Measurements from ENCODE around the gene C1orf174. TPM values are rescaled to one million over a fixed set of nuclear protein-coding genes. Genes with fewer than 3 reads are reported as not detected.
A peak's percentile ranks its signal among the peaks of the same experiment; 100 is the strongest.

C1orf174 gene
- total RNA-seq, 1 donor from 2014 or later = 19.8 TPM

DNA sequence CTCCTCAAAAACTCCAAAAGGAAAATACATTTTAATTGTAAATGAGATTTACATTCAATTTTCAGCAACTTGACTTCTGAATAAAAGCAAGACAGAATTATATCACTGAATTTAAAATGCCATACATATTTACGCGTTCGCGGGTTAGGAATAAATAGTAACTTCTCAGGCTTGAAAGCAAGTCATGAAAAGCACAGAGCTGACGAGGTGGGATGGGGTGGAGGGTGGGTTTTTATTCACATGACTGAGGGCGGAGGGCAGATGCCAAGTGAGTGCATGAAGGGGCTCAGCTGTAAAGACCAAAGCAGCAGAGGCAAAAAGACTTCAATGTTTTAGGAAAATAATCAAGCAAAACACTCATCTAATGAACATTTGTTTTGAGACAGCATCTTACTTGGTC is 48.8 kb downstream of the C1orf174 start:
- H3K4me1 ChIP-seq = peaks cover 11% of the 10 kb centered on the region
- H3K9me3 ChIP-seq = no peaks in the 10 kb centered on the region

GRCh38 chr1:3850857-3851256 is 49.2 kb downstream of the C1orf174 start:
- TF ChIP-seq, protein P1, sequence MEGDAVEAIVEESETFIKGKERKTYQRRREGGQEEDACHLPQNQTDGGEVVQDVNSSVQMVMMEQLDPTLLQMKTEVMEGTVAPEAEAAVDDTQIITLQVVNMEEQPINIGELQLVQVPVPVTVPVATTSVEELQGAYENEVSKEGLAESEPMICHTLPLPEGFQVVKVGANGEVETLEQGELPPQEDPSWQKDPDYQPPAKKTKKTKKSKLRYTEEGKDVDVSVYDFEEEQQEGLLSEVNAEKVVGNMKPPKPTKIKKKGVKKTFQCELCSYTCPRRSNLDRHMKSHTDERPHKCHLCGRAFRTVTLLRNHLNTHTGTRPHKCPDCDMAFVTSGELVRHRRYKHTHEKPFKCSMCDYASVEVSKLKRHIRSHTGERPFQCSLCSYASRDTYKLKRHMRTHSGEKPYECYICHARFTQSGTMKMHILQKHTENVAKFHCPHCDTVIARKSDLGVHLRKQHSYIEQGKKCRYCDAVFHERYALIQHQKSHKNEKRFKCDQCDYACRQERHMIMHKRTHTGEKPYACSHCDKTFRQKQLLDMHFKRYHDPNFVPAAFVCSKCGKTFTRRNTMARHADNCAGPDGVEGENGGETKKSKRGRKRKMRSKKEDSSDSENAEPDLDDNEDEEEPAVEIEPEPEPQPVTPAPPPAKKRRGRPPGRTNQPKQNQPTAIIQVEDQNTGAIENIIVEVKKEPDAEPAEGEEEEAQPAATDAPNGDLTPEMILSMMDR (IDR thresholded peaks at IDR 0.05) = no peak
- Histone ChIP-seq H3K27me3 (ENCODE audit: low read depth) (no peaks in the 10 kb centered on the region), H3K27ac (no peak overlapping the region), H3K4me3 (no peak overlapping the region), H3K36me3 (peaks cover 62% of the 10 kb centered on the region), H3K4me1 (peaks cover 6% of the 10 kb centered on the region), H3K9me3 (no peaks in the 10 kb centered on the region)
- DNase-seq = peak; percentile 17
- no peak for ATAC-seq
- intact Hi-C loops (cut with DNase I) = no loop called here

More for the DNA sequence above, 48.8 kb downstream of the C1orf174 start:
- Histone ChIP-seq H3K27me3 (ENCODE audit: low read depth) (no peaks in the 10 kb centered on the region), H3K4me3 (no peak overlapping the region), H3K36me3 (peaks cover 58% of the 10 kb centered on the region), H3K27ac (no peak overlapping the region)
- intact Hi-C loops (cut with DNase I) = no loop called here
- TF ChIP-seq, protein P1 (IDR thresholded peaks at IDR 0.05) = no peak
- ATAC-seq (no peak), DNase-seq (no peak)

DNA sequence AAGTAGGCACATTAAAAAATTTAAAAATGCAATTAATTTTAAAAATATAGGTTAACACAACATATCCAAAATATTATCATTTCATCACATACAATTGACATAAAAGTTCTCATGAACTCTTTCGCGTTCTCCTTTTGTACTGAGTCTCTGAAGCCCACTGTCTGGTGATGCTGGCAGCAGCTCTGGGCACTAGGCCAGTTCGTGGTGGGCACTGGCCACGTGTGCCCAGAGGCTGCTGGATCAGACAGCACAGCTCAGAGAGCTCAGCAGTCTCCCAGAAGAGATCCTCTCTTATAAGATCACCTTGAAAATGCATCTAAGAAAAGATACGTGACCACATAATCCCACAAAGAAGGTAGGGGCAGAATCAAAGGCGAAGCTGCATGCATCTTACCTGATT is 53.0 kb downstream of the C1orf174 start:
- Histone ChIP-seq H3K36me3 (peaks cover 91% of the 10 kb centered on the region), H3K4me1 (no peaks in the 10 kb centered on the region), H3K27ac (no peak overlapping the region), H3K4me3 (no peak overlapping the region), H3K27me3 (ENCODE audit: low read depth) (no peaks in the 10 kb centered on the region), H3K9me3 (no peaks in the 10 kb centered on the region)
- intact Hi-C loops (cut with DNase I) = no loop called here
- TF ChIP-seq, protein P1 (IDR thresholded peaks at IDR 0.05) = no peak
- DNase-seq (peak; percentile 13), ATAC-seq (no peak)

- TF ChIP-seq, protein P1 (IDR thresholded peaks at IDR 0.05) = no peak
- Histone ChIP-seq H3K4me1 (no peaks in the 10 kb centered on the region), H3K36me3 (peaks cover 89% of the 10 kb centered on the region), H3K4me3 (no peak overlapping the region), H3K27ac (no peak overlapping the region), H3K9me3 (no peaks in the 10 kb centered on the region), H3K27me3 (ENCODE audit: low read depth) (no peaks in the 10 kb centered on the region)
- ATAC-seq (no peak), DNase-seq (peak; percentile 4)
- intact Hi-C loops (cut with DNase I) = no loop called here
These were observed 53.5 kb downstream of the C1orf174 start for GRCh38 chr1:3846541-3846940.

DNA sequence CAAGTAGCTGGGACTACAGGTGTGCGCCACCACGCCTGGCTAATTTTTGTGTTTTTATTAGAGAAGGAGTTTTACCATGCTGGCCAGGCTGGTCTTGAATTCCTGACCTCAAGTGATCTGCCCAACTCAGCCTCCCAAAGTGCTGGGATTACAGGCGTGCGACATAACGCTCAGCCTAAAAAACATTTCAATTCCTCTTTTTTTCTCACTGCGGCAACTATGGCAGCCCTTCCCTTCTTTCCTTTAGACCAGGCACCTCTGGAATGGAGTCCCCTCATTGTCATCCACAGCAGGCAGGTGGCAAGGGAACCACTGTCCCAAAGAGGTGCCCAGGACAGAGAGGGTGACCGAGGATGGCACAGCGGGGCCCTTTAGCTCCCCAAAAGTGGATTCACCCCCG is 57.2 kb downstream of the C1orf174 start:
- ATAC-seq = no peak
- Histone ChIP-seq H3K36me3 (peaks cover 90% of the 10 kb centered on the region), H3K27ac (no peak overlapping the region), H3K4me1 (no peaks in the 10 kb centered on the region), H3K9me3 (peaks cover 1% of the 10 kb centered on the region), H3K4me3 (no peak overlapping the region), H3K27me3 (ENCODE audit: low read depth) (no peaks in the 10 kb centered on the region)
- TF ChIP-seq, protein P1 (IDR thresholded peaks at IDR 0.05) = no peak
- DNase-seq = no peak
- intact Hi-C loops (cut with DNase I) = no loop called here

DNA sequence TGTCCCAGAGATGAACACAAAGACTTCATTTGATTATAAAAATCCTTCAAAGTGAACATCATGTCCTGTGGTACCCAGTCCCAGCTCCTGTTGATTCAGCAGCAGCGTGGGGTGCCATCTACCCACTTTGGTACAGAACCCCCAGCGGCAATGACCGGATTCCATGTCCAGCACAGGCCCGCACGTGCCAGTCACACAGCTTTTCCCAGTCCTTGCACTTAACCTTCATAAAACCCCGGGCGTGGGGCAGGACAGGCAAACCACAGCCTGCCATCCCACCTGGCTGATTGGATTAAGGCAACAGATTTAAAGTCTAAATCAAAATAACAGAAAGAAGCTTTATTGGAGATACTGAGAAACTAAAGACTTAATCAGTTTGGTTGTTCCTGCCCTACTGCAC is 58.6 kb downstream of the C1orf174 start:
- peaks cover 90% of the 10 kb centered on the region for H3K36me3 ChIP-seq
- H3K9me3 ChIP-seq = peaks cover 8% of the 10 kb centered on the region
- H3K27ac ChIP-seq = no peak overlapping the region
- H3K4me1 ChIP-seq = no peaks in the 10 kb centered on the region
- DNase-seq (no peak), ATAC-seq (no peak)
- intact Hi-C loops (cut with DNase I) = no loop called here
- H3K27me3 ChIP-seq (ENCODE audit: low read depth) = no peaks in the 10 kb centered on the region
- no peak overlapping the region for H3K4me3 ChIP-seq
- TF ChIP-seq, protein P1 (IDR thresholded peaks at IDR 0.05) = no peak
